Keratinocyte (primary cell): ENCODE results near the gene CYFIP1. TPM values are rescaled to one million over a fixed set of nuclear protein-coding genes. Genes with fewer than 3 reads are reported as not detected.
"Not testable (repeated sequence)": the region's sequence is repeated elsewhere in the genome, so short reads cannot be mapped to it uniquely, and the experiment has no call there.

Experiments used
- DNase-seq: peaks from one replicate; pipeline ENCODE4 v3.0.0-alpha.2; 2011; ENCODE audit warnings: low read depth, missing footprints, low spot score
- FAIRE-seq: peaks from 2 replicates; lab custom pipeline; 2011; peaks lifted over from hg19 to GRCh38; lab: Jason Lieb, UNC
- H2AFZ ChIP-seq: 2 replicates; pipeline ENCODE4 v1.6.0; 2012; ENCODE audit warnings: low read length, control low read depth, inconsistent platforms; ENCODE audit not compliant: control insufficient read depth
- H3K27ac ChIP-seq: 2 replicates; pipeline ENCODE4 v1.5.1; 2011; ENCODE audit warnings: low read length; ENCODE audit not compliant: control insufficient read depth, insufficient read depth
- H3K27me3 ChIP-seq: 3 replicates; pipeline ENCODE4 v1.6.0; 2011; ENCODE audit warnings: low read length; ENCODE audit not compliant: control insufficient read depth, insufficient read depth; ENCODE audit errors: extremely low read depth
- H3K36me3 ChIP-seq, 2 experiments: 2 replicates in 1 of 2; 3 replicates in 1 of 2; pipeline ENCODE4 v1.5.1; 2011; ENCODE audit warnings: low read length in 2 of 2, mild to moderate bottlenecking in 1 of 2; ENCODE audit not compliant: control insufficient read depth in 2 of 2, insufficient read depth in 2 of 2; ENCODE audit errors: extremely low read depth in 1 of 2
- H3K4me1 ChIP-seq: 3 replicates; pipeline ENCODE4 v1.5.1; 2011; ENCODE audit warnings: low read length; ENCODE audit not compliant: control insufficient read depth, insufficient read depth; ENCODE audit errors: extremely low read depth
- H3K4me2 ChIP-seq: 3 replicates; pipeline ENCODE4 v1.6.0; 2011; ENCODE audit warnings: low read depth, low read length; ENCODE audit not compliant: control insufficient read depth, insufficient read depth; ENCODE audit errors: extremely low read depth
- H3K4me3 ChIP-seq, 3 experiments: fragments of 200-600 bp in 1 of 3; sonication (generic) in 1 of 3; 2 replicates in 2 of 3; 3 replicates in 1 of 3; pipeline ENCODE4 v1.5.1; 2011 to 2016; ENCODE audit warnings: low read length in 3 of 3, mild to moderate bottlenecking in 3 of 3, control low read depth in 2 of 3, inconsistent platforms in 1 of 3, low read depth in 1 of 3, mixed read lengths in 1 of 3, mixed run types in 1 of 3, moderate library complexity in 1 of 3; ENCODE audit not compliant: control insufficient read depth in 2 of 3, insufficient read depth in 2 of 3; ENCODE audit errors: extremely low read depth in 1 of 3
- H3K79me2 ChIP-seq: 2 replicates; pipeline ENCODE4 v1.6.0; 2012; ENCODE audit warnings: low read length; ENCODE audit not compliant: control insufficient read depth, insufficient read depth
- H3K9ac ChIP-seq: 3 replicates; pipeline ENCODE4 v1.6.0; 2011; ENCODE audit warnings: low read length; ENCODE audit not compliant: control insufficient read depth, insufficient read depth; ENCODE audit errors: extremely low read depth
- H3K9me1 ChIP-seq: 3 replicates; pipeline ENCODE4 v1.6.0; 2011; ENCODE audit warnings: low read length; ENCODE audit not compliant: control insufficient read depth, insufficient read depth; ENCODE audit errors: extremely low read depth
- H3K9me3 ChIP-seq: 2 replicates; pipeline ENCODE4 v1.5.1; 2012; ENCODE audit warnings: low read depth, low read length; ENCODE audit not compliant: control insufficient read depth
- H4K20me1 ChIP-seq: 3 replicates; pipeline ENCODE4 v1.6.0; 2011; ENCODE audit warnings: low read length; ENCODE audit not compliant: control insufficient read depth, insufficient read depth; ENCODE audit errors: extremely low read depth
- EZH2 ChIP-seq: IDR thresholded peaks from one replicate; pipeline ENCODE4 v1.6.1; 2012; ENCODE audit warnings: inconsistent platforms, mild to moderate bottlenecking, low read length, moderate library complexity
- dilution Hi-C: fragments of 300-500 bp; cut with MboI; formaldehyde crosslinking; loops from one replicate; pipeline ENCODE4 v1.7.0; 2020; ENCODE audit warnings: low sequenced_read_pairs; ENCODE audit not compliant: extremely low pct_ligation_motif_present
- polyA plus RNA-seq, 5 experiments: library from polyadenylated mRNA; depleted of rRNA in 3 of 5; stranded (reverse) in 3 of 5; stranded (forward) in 1 of 5; unstranded in 1 of 5; fragments of >200 nt; gene quantifications; 1 replicate in 1 of 5; 2 replicates in 3 of 5; 3 replicates in 1 of 5; pipeline versions ENCODE4 v1.2.1 to v1.2.3, GENCODE V29; 2011 to 2012; ENCODE audit warnings: missing spikeins in 2 of 5, low read depth in 1 of 5, low replicate concordance in 1 of 5
- TF ChIP-seq, protein P1 (sequence below), 3 experiments: IDR thresholded peaks in 1 of 3; conservative IDR thresholded peaks in 1 of 3; optimal IDR thresholded peaks in 1 of 3; 2 replicates in 2 of 3; 3 replicates in 1 of 3; pipeline versions ENCODE3 to v1.5.1; 2011; ENCODE audit warnings: low read length in 3 of 3, mild to moderate bottlenecking in 3 of 3, moderate library complexity in 2 of 3, control low read depth in 1 of 3, inconsistent platforms in 1 of 3; ENCODE audit not compliant: insufficient read depth in 2 of 3; ENCODE audit errors: extremely low read depth in 1 of 3

The CYFIP1 gene
- polyA plus RNA-seq, 1 donor (not counting 4 experiments of a cell fraction or from before 2014, with no cell fraction given), result 72.3 TPM

GRCh38 chr15:23013681-23014080, 33.5 kb upstream of the CYFIP1 start:
- Histone ChIP-seq H3K9me1 (no peaks in the 10 kb centered on the region), H3K9ac (no peak overlapping the region), H3K27me3 (no peaks in the 10 kb centered on the region), H3K4me1 (no peaks in the 10 kb centered on the region), H3K79me2 (no peaks in the 10 kb centered on the region), H3K9me3 (no peaks in the 10 kb centered on the region), H2AFZ (no peak overlapping the region), H3K36me3 (peaks cover 15 to 17% of the 10 kb centered on the region in 2 experiments), H4K20me1 (no peaks in the 10 kb centered on the region), H3K4me2 (no peak overlapping the region), H3K4me3 (no peak overlapping the region), H3K27ac (no peak overlapping the region)
- TF ChIP-seq EZH2, result no peak
- TF ChIP-seq, protein P1, sequence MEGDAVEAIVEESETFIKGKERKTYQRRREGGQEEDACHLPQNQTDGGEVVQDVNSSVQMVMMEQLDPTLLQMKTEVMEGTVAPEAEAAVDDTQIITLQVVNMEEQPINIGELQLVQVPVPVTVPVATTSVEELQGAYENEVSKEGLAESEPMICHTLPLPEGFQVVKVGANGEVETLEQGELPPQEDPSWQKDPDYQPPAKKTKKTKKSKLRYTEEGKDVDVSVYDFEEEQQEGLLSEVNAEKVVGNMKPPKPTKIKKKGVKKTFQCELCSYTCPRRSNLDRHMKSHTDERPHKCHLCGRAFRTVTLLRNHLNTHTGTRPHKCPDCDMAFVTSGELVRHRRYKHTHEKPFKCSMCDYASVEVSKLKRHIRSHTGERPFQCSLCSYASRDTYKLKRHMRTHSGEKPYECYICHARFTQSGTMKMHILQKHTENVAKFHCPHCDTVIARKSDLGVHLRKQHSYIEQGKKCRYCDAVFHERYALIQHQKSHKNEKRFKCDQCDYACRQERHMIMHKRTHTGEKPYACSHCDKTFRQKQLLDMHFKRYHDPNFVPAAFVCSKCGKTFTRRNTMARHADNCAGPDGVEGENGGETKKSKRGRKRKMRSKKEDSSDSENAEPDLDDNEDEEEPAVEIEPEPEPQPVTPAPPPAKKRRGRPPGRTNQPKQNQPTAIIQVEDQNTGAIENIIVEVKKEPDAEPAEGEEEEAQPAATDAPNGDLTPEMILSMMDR (optimal IDR thresholded peaks at IDR 0.05 in 1 of 3, IDR thresholded peaks at IDR 0.05 in 1 of 3, conservative IDR thresholded peaks at IDR 0.05 in 1 of 3; ENCODE audit: extremely low read depth in 1 of 3, insufficient read depth in 2 of 3, low read length in 3 of 3), result no peak
- FAIRE-seq (no peak), DNase-seq (no peak)
- dilution Hi-C loops, result no loop called here

DNA sequence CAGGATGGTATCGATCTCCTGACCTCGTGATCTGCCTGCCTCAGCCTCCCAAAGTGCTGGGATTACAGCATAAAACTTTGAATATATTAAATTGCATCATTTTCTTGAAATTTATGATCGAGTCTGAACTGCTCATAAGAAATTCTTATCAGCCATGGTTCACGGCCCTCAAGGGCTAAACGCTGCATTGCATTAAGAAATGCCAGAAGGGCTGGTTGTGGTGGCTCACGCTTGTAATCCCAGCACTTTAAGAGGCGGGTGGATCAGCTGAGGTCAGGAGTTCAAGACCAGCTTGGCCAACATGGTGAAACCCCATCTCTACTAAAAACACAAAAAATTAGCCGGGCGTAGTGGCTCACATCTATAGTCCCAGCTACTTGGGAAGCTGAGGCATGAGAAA, 32.4 kb upstream of the CYFIP1 start:
- H3K27ac ChIP-seq, FAIRE-seq, H3K4me2 ChIP-seq, H3K4me1 ChIP-seq, H2AFZ ChIP-seq, H3K4me3 ChIP-seq, DNase-seq, dilution Hi-C loops, H3K27me3 ChIP-seq, H3K9ac ChIP-seq, H3K9me3 ChIP-seq, H4K20me1 ChIP-seq, H3K9me1 ChIP-seq, H3K79me2 ChIP-seq: not testable (repeated sequence)
- H3K36me3 ChIP-seq, result peaks cover 13 to 19% of the 10 kb centered on the region in 2 experiments

GRCh38 chr15:23003736-23004135, 23.6 kb upstream of the CYFIP1 start:
- dilution Hi-C loops, result no loop called here
- no peak overlapping the region for H2AFZ ChIP-seq
- no peak overlapping the region for H3K27ac ChIP-seq
- TF ChIP-seq, protein P1 (optimal IDR thresholded peaks at IDR 0.05 in 1 of 3, IDR thresholded peaks at IDR 0.05 in 1 of 3, conservative IDR thresholded peaks at IDR 0.05 in 1 of 3; ENCODE audit: extremely low read depth in 1 of 3, insufficient read depth in 2 of 3, low read length in 3 of 3), result no peak
- no peak for TF ChIP-seq EZH2
- no peaks in the 10 kb centered on the region for H3K4me1 ChIP-seq
- no peak overlapping the region for H3K4me2 ChIP-seq
- H4K20me1 ChIP-seq, result no peaks in the 10 kb centered on the region
- no peak overlapping the region for H3K9ac ChIP-seq
- H3K4me3 ChIP-seq, result no peak overlapping the region
- no peaks in the 10 kb centered on the region for H3K9me3 ChIP-seq
- H3K9me1 ChIP-seq, result no peaks in the 10 kb centered on the region
- H3K27me3 ChIP-seq, result no peaks in the 10 kb centered on the region
- FAIRE-seq, result no peak
- H3K79me2 ChIP-seq, result no peaks in the 10 kb centered on the region
- peaks cover 17 to 20% of the 10 kb centered on the region in 2 experiments for H3K36me3 ChIP-seq
- no peak for DNase-seq
